Activated CD8-positive, alpha-beta memory T cell treated with anti-CD3 and anti-CD28 coated beads for 4 hours (primary cell): ENCODE data around the gene C8G.

ENCODE experiments used
- DNase-seq, 2 donors: peaks; one replicate each; pipeline ENCODE4 v3.0.0-alpha.2; 2020; ENCODE audit warnings: low read depth in 2 of 2

C8G gene

GRCh38 chr9:136944519-136945332, at the start of gene C8G, which contains the start of gene FBXW5:
C8G (plus strand) TSS chr9:136945243; CDS start chr9:136945321, 78 bp downstream.
FBXW5 (minus strand) TSS chr9:136944738; CDS start chr9:136944083, 655 bp downstream.
- peak; percentile 87 to 91 for DNase-seq

- no peak for DNase-seq
These were observed 49.0 kb upstream of the C8G start for GRCh38 chr9:136896027-136896426.

- DNase-seq, result no peak
These were observed 46.5 kb upstream of the C8G start for GRCh38 chr9:136898483-136899100.

GRCh38 chr9:136899196-136899595, 45.8 kb upstream of the C8G start:
- DNase-seq, result no peak

GRCh38 chr9:136900556-136900955, 44.5 kb upstream of the C8G start:
- no peak for DNase-seq

- DNase-seq, result no peak
These were observed 44.0 kb upstream of the C8G start for GRCh38 chr9:136900988-136901515.

GRCh38 chr9:136901516-136902258, 43.4 kb upstream of the C8G start:
- peak; percentile 57 to 72 for DNase-seq

- peak; percentile 65 to 81 for DNase-seq
These were observed 42.7 kb upstream of the C8G start for GRCh38 chr9:136902259-136902821.

- no peak for DNase-seq
These were observed 41.9 kb upstream of the C8G start for GRCh38 chr9:136903041-136903554.

GRCh38 chr9:136906266-136906665, 38.8 kb upstream of the C8G start:
- DNase-seq, result no peak

GRCh38 chr9:136907011-136907914, 37.8 kb upstream of the C8G start:
- no peak for DNase-seq

GRCh38 chr9:136910197-136910900, 34.7 kb upstream of the C8G start:
- DNase-seq, result no peak

GRCh38 chr9:136910901-136911245, 34.2 kb upstream of the C8G start:
- DNase-seq, result no peak

GRCh38 chr9:136913701-136914438, 31.2 kb upstream of the C8G start:
- no peak for DNase-seq

- DNase-seq, result no peak
These were observed 29.3 kb upstream of the C8G start for GRCh38 chr9:136915632-136916329.

- DNase-seq, result no peak
These were observed 28.5 kb upstream of the C8G start for GRCh38 chr9:136916330-136917184.

- DNase-seq, result no peak
These were observed 27.1 kb upstream of the C8G start for GRCh38 chr9:136917902-136918301.

- DNase-seq, result no peak
These were observed 25.0 kb upstream of the C8G start for GRCh38 chr9:136920069-136920468.
